ENCODE data around the gene INTS6L.

Gene INTS6L, protein sequence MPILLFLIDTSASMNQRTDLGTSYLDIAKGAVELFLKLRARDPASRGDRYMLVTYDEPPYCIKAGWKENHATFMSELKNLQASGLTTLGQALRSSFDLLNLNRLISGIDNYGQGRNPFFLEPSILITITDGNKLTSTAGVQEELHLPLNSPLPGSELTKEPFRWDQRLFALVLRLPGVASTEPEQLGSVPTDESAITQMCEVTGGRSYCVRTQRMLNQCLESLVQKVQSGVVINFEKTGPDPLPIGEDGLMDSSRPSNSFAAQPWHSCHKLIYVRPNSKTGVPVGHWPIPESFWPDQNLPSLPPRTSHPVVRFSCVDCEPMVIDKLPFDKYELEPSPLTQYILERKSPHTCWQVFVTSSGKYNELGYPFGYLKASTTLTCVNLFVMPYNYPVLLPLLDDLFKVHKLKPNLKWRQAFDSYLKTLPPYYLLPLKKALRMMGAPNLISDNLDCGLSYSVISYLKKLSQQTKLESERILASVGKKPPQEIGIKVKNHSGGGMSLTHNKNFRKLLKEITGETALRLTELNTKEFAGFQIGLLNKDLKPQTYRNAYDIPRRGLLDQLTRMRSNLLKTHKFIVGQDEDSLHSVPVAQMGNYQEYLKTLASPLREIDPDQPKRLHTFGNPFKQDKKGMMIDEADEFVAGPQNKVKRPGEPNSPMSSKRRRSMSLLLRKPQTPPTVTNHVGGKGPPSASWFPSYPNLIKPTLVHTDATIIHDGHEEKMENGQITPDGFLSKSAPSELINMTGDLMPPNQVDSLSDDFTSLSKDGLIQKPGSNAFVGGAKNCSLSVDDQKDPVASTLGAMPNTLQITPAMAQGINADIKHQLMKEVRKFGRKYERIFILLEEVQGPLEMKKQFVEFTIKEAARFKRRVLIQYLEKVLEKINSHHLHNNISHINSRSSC

DNA sequence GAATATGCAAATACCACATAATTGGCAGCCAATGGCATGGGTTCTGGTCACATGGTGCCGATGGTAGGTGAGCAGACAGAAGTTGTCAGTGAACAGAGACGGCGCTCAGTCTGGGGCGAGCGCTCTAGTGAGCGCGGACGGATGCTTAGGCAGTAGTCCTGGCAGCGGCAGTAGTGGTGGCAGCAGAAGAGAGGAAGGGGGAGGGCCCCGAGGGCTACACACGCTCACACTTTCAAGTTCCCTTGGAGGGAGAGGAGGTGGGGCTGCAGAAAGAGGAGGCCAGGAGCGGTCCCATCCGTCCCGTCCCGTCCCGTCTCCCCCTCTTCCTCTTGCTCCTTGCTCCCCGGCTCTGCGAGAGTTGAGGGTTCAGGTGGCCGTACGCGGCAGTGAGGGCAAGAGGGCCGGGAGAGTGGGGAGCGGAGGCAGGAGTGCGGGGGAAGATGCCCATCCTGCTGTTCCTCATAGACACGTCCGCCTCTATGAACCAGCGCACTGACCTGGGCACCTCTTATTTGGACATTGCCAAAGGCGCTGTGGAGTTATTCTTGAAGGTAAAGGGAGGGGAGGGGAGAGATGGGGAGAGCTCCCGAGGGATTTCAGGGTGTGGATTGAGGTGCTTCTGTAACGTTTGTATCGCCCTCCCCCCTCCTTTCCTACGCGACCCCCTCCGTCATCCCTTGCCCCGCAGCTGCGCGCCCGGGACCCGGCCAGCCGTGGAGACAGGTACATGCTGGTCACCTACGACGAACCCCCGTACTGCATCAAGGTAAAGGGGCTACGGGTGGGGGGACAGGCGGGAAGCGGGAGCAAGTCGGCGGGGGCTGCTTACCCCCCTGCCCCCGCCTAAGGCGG is at the start of gene INTS6L:
Gene INTS6L (plus strand): TSS at position 108 of the 852 bp plus-strand sequence. CDS start 333 bp downstream, at position 441.
- peak; percentile 89 for DNase-seq (ENCODE audit: low spot score)

DNA sequence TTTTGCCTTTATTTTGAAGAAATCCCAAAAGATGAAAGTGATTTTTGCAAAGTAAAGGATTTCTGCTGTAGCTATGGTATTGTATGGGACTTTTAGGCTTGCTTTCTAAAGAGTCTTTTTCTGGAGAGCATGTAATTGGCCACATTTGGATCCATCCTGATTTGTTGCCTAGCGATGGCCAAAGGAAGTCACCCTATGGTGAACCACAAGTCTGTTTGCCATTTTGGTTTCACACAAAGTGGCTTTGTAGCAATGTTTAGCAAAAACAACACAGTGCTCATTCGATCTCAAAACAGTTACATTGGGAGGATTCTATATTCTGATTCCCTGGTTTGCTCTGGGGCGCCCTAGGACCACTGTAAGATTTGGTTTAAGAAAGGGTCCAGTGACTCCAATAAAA is 44.1 kb upstream of the INTS6L start:
- no peak for DNase-seq (ENCODE audit: low spot score)

DNA sequence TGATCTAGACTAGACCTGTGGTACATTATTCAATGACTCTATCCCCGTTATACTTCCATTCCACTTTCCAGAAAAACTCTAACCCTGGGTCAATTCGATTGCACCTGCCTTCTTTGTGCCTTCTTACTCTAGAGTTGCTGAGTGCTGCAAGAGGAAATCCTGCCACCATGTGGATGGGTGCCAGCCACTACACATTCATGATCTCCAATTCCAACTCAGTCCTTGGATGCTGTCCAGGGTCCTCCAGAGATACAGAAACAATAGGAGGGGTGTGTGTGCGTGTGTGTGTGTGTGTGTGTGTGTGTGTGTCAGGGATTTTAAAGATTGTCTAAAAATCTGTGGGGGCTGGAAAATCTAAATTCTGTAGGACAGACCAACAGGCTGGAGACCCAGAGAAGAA is 42.9 kb upstream of the INTS6L start:
- DNase-seq (ENCODE audit: low spot score), result peak; percentile 23

DNA sequence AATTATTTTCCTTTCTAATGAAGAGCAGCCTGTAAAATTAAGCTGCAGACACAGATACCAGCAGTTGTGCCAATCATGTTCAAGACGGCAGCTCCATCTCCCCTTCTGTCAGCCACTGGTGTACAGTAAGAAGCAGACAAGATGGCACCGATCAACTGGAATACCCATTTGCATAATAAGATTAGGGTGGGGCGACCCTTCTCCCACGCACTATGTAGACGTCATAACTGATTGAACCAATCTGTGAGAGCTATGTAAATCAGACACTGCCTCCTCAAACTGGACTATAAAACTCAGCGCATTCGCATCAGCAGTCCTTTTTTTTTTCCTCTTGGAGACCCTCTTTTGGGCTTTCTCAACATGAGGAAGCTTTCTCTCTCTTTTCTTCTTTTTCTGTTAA is 40.4 kb upstream of the INTS6L start:
- DNase-seq (ENCODE audit: low spot score), result no peak

DNA sequence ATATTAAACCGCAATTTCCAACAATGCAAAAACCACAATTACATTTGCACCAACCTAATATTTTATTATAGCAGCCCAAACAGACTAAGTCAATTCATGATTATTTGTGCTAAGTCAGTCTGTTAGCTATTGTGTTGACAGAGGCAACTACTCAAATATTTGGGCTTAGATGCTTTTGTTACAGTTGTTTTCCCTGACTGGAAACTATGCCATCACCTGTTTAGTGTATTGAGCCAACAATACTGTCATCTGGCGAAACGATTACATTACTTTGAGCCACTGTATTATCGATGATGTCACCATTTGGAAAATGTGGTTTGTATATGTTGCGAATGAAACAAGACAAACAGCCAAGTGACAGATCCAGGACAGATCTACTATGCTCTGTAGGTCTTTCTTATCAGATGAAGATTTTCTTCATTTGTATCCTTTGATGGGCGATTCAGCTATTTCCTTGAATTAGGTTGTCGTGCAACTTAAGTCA is 38.7 kb upstream of the INTS6L start:
- no peak for DNase-seq (ENCODE audit: low spot score)

DNA sequence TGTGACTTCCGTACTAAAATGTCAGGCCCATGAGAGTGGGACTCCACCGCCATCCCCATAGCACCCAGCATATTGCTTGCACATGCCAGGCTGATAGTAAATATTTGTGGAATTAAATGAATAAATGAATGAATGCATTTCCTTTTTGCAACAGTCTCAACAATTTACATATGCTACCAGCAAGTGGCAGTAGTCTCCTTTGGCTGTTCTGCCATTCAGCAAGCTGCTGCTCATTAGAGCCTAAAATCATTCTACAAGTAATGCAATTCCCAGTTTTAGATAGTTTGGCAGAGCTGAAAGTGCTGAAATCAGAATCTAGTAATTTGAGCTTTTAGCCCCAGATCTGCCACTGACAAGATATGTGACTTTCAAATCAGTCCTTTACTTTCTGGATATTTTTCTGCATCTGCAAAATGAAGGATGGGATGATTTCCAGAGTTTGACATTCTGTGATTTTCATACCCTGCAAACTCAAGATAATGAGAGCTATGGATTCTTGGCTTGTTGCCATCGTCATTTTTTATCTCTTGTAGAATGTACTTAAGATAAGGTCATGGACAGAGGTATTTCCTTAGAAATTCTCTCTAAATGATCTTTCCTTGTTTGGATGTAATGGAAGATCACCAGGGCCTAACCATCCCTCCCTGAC is 35.7 kb upstream of the INTS6L start:
- peak; percentile 38 for DNase-seq (ENCODE audit: low spot score)

DNA sequence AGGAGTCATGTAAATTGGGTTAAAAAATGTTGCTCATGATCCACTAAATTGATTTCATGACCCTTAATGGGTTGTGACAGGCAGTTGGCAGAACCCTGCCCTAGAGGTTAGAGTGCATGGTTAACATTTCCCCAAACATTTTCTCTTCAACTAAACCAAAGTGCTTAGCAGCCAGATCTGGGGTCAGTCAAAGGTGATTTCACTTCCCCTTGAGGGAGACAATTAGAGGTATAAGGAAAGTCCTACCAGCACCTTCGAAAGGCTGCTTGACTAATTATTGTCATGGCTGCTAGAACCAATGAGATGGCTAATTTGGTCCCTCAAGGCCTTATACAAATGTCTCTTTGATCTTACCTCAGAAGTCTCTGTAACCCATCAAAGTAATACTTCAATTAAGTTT is 30.9 kb upstream of the INTS6L start:
- DNase-seq (ENCODE audit: low spot score), result no peak

DNA sequence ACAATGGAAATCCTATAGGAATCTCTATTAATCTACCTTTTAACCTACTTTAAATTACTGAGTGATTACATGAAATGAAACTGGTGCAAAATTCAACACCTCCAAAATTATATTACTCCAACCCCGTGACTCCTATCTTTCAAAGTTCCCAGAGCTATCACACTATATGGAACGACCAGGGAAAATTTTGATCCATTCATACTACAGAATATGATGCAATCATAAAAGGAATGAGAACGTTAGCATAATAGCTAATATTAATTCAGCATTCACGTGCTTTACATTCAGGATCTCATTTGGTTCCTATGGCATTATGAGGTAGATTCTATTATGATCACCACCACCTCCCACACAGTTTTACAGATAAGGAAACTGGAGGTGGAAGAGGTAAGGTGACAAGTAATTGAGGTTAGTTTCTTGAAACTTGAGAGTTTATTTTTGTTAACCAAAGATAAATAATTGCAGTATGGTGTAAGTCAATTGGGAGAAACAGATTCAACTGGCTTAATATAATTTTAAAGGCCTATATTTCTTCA is 29.4 kb upstream of the INTS6L start:
- no peak for DNase-seq (ENCODE audit: low spot score)

DNA sequence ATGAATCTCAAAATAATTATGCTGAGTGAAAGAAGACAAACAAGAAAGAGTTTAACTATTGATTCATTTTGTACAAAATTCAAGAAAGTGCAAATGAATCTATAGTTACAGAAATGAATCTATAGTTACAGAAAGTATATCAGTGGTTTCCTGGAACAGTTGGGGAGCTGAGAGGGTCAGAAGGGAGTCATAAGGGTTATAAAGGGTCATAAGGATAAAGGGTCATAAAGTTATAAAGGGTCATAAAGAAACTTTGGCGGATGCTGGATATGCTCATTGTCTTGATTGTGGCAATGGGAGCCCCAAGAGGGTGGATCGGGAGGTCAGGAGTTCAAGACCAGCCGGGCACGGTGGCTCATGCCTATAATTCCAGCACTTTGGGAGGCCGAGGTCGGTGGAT is 26.0 kb upstream of the INTS6L start:
- no peak for DNase-seq (ENCODE audit: low spot score)

DNA sequence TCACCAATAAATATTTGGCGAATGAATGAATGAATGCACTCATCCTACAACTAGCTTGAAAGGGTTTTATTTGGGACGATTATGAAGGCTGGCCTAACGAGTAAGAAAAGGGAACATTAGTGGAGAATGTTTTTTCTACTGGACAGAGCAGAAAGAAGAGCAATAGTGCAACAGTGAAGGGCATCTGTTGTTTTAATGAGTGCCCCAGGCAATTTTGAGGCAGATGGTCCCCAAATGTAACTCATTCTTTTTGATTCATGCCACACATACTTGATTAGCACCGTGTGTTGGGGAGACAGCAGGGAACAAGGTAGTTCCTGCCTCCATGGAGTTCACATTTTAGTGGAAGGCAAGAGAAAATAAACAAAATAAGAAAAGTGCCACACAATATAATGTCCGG is 22.7 kb upstream of the INTS6L start:
- DNase-seq (ENCODE audit: low spot score), result no peak

DNA sequence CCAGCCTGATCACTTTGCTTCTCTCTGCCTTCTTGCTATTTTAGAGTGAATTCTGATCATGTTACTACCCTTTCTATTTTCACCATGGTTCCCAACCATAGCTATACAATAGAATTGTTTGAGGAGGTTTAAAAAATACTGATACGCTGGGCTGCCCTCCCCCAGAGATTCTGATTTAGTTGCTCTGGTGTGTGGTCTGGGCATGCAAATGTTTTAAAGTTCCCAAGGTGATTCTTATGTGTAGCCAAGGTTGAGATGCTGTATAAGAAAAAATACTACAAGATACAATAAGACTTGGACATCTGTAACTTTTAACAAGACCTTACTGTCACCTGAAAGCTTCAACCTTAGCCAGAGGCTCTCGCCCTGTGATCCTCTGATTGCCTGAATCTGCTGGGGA is 22.2 kb upstream of the INTS6L start:
- no peak for DNase-seq (ENCODE audit: low spot score)

DNA sequence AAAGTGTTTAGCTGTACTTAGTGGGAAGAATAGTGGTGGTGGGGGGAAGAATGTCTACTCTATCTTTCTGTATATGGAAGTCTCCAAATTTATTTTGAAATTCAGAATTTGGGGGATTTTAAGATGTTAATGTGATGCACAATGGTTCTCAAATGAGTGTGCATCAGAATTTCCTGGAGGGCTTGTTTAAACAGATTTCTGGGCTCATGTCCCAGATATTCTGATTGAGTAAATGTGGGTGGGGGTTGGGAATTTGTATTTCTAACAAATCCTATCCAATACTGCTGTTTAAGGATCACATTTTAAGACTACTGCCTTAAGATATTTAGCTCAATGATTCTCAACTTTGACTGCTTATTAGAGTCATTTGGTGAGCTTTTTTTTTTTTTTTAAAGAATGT is 15.1 kb upstream of the INTS6L start:
- DNase-seq (ENCODE audit: low spot score), result no peak

DNA sequence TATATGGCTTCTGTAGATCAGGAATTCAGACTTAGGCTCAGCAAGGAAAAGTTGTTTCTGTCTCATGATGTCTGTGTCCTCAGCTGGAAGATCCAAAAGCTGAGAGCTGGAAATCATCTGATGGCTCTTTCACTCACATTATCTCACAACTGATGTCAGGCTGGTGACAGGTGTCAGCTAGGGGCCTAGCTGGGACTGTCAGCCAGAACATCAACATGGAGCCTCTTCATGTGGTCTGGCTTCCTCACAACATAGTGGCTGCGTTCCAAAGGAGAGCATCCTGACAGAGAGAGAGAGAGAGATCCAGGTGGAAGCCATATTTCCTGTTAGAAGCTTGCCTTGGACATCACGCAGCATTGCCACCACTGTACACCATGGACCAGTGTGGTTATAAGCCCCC is 10.6 kb upstream of the INTS6L start:
- DNase-seq (ENCODE audit: low spot score), result no peak

DNA sequence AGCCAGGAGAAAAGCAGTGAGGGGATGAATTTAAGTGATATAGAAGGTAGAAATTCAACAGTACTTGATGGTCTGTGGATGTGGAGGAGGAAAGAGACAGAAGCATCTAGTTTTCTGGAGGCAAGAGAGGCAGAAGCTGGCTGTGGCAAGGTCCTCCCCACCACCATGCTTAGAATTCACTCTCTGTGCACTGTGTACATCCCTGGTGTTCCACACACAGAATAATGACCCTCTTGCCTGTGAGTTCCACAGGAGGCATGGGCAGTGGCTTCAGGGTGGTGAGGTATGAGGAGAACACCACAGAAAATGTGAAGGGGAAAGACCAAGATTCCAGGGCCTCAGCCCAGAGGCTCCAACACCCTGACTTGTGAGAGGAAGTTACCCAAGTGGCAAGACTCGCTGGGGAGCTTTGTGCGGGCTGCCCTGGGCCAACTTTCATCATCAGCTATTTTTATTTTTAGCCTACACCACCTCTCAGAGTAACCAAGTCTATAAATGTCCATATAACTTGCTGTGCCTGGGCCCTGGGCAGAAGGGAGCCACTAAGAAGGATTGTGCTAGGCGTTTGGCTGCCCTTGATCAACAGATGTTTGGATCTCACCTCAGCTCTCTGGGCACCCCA is 7.8 kb upstream of the INTS6L start:
- DNase-seq (ENCODE audit: low spot score), result no peak

DNA sequence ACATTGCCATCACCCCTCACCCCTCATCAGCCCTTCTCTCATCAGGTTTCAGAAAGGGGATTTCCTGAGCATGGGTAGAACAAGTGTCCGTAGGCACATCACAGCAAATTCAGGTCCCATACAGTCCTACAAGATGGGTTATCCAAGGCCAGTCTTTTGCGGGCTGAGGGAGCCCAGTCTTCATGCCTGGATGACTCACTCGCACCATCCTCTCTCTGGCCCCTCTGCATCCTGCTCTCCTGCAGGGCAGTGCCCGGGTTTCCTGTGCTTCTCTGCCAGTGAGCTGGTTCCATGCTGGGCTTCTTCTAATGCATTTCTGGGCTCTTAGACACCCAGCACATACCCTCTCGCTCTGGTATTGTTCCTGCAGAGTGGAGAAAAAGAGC is 7.3 kb upstream of the INTS6L start:
- DNase-seq (ENCODE audit: low spot score), result no peak

DNA sequence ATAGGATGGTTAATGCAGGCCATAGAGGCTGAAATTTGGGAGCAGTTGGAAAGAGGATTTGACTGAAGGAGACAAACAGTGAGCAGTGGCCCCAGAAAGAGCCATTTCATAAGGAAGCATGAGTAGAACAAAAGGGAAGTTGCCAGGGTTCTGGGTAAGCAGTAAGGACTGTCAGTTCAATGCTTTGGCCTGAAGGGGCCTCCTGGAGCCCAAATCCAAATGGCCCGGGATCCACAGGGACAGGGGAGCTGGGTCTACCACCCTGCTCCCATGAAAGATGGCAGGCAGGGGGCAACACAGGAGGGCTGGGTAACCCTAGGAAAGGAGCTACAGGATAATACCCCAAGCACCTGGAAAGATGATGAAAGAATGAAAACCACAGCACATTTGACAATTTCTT is 4.1 kb upstream of the INTS6L start:
- no peak for DNase-seq (ENCODE audit: low spot score)

DNA sequence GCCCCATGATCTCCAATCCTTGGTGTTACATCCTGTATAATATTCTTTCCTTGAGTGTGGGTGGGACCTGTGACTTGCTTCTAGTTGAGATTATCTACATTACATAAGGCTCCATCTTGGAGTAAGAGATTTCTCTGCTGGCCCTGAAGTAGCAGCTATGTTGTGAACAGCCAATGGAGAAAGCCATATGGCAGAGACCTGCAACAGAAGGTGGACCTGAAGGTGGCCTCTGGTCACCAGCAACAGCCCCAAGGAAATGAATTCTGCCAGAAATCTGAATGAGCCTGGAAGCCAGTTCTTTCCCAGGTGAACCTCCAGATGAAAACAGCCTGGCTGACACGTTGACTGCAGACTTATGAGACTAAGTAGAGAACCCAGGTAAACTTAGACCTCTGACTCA is 2.3 kb upstream of the INTS6L start:
- no peak for DNase-seq (ENCODE audit: low spot score)

DNA sequence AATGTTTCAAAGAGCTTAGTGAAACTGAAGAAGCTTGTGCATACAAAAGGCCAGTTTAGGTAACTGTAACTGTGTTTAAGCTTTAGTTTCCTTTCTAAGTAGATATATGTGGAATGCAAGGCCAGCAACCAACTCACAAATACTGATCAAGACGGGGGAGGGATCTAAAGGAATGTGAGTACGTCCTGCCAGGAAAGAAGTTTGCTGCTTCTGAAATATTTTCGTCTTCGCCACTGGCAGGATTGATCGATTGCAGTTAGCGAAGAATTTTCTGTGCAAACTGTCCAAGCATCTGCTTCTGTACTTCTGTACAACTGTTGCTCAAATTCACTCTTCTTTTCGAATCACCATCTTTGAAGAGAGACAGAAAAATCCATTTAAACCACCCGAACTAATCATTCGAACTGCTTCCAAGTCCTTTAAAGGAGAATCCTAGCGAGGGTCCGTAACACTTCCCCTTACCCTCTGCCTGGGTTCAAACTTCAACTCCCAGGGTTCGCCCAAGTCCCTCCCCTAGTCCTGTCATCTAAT is 373 bp upstream of the INTS6L start:
- no peak for DNase-seq (ENCODE audit: low spot score)

DNA sequence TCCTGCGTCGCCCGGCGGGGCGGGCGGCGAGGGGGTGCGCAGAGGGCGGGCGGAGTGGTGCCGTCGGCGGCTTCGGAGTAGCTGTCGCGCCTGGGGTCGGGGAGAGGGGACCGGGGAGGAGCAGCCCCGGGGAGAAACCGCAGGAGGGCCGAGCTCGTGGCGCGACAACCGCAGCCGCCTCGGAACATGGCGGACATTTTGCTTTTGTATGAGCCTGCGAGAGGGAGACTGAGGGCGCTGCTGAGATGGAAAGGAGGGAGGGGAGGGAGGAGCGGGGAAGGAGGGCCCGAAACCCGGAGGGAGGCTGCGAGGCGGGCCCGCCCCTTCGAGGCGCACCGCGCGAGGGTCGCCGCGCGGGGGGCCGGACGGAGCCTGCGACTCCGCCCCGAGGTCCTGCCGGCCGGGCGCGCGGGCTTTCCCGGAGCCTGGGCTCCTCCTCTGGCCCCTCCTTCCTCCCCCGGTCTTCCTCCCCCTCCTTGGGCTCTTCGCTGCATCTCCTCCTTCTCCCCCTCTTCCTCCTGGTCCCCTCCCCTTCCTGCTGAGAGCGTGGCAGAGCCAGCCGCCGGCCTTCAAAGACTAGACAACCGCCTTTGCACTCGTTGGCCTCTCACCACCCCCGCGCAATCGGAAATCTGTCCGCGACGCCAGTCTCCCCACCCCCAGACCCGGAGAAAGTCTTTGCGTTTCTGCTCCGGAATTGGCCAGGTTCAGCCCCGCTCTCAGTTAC is 1.1 kb downstream of the INTS6L start:
- peak; percentile 83 for DNase-seq (ENCODE audit: low spot score)

DNA sequence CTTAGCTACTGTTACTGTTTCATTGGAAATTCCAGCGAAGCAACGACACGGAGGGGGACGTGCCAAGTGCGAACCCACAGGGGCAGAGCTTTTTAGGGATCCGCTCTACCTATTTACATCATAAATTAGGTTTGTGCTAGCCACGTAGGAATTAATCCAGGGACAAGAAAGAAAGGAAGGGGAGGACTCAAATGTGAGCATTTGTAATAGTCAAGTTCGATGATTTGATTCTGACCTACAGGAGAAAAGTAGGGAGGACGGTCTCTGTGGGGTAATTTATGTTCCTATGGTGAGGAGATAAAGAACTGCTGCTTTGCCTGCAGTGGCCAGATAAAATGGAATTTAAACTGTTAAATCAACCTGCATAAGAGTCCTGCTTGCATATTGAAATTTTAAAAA is 1.7 kb downstream of the INTS6L start:
- DNase-seq (ENCODE audit: low spot score), result no peak

Data from CD4-positive, alpha-beta T cell treated with Interleukin-15 for 4 hours (primary cell).